Measurements from ENCODE around the gene ZNF263. TPM values are rescaled to one million over a fixed set of nuclear protein-coding genes. Genes with fewer than 3 reads are reported as not detected.

ZNF263 gene
- total and polyA plus RNA-seq, 9 of the 15 experiments (the other 6 are each of a cell fraction or from before 2014, with no cell fraction given): 4.6 to 48.3 (median 31.8) TPM

DNA sequence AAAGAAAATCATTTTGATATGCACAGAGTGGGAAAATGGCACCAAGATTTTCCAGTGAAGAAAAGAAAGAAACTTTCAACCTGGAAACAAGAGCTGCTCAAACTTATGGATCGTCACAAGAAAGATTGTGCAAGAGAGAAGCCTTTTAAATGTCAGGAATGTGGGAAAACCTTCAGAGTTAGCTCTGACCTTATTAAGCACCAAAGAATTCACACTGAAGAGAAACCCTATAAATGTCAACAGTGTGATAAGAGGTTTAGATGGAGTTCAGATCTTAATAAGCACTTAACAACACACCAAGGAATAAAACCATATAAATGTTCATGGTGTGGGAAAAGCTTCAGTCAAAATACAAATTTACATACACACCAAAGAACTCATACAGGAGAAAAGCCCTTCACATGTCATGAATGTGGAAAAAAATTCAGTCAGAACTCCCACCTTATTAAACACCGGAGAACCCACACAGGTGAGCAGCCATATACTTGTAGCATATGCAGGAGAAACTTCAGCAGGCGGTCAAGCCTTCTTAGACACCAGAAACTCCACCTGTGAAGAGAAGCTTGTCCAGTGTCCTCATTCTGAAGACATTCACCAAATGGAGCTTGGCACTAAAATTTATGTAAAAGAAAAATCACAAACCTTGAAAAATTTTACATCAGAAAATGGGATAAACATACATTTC is 34.2 kb downstream of the ZNF263 start (continued):
- TF ChIP-seq, protein P1, sequence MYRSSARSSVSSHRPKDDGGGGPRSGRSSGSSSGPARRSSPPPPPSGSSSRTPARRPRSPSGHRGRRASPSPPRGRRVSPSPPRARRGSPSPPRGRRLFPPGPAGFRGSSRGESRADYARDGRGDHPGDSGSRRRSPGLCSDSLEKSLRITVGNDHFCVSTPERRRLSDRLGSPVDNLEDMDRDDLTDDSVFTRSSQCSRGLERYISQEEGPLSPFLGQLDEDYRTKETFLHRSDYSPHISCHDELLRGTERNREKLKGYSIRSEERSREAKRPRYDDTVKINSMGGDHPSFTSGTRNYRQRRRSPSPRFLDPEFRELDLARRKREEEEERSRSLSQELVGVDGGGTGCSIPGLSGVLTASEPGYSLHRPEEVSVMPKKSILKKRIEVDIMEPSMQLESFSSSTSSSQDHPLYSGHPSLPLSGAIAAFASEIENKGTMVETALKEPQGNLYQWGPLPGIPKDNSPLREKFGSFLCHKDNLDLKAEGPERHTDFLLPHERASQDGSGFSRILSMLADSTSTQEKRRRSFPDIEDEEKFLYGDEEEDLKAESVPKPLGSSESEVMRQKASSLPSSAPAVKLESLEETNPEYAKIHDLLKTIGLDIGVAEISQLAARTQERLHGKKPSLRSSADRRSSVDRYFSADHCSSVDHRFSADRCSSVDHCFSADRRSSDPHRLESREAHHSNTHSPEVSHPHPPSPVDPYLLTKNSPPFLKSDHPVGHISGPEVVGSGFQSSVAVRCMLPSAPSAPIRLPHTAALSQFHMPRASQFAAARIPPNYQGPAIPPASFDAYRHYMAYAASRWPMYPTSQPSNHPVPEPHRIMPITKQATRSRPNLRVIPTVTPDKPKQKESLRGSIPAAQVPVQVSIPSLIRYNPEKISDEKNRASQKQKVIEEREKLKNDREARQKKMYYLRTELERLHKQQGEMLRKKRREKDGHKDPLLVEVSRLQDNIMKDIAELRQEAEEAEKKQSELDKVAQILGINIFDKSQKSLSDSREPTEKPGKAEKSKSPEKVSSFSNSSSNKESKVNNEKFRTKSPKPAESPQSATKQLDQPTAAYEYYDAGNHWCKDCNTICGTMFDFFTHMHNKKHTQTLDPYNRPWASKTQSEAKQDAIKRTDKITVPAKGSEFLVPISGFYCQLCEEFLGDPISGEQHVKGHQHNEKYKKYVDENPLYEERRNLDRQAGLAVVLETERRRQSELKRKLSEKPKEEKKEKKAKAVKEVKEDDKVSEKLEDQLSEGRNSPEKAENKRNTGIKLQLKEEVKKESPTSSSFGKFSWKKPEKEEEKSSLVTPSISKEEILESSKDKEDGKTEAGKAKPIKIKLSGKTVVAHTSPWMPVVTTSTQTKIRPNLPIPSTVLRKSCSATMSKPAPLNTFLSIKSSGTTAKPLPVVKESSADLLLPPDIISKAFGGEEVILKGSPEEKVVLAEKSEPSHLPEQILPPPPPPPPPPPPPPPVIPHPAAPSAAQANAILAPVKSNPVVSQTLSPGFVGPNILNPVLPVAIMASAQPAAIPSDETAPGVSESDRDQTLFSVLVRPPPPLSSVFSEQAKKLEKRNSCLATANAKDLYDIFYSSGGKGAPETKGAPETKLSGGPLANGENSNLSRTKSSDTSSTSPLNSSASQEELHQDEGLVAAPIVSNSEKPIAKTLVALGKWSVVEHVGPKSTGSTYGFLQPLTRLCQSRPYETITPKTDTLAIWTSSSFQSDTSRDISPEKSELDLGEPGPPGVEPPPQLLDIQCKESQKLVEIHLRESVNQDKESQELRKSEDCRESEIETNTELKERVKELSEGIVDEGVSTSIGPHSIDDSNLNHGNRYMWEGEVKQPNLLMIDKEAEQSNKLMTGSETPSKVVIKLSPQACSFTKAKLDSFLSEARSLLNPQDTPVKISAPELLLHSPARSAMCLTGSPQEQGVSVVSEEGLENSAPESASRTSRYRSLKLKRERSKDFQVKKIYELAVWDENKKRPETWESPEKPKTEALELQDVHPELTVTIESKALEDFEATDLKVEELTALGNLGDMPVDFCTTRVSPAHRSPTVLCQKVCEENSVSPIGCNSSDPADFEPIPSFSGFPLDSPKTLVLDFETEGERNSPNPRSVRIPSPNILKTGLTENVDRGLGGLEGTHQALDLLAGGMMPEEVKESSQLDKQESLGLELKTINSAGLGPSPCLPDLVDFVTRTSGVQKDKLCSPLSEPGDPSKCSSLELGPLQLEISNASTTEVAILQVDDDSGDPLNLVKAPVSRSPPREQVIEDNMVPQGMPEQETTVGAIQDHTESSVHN (IDR thresholded peaks at IDR 0.05; ENCODE audit: borderline replicate concordance in 1 of 2, low read depth in 1 of 2): no peak; a peak in 2 of 4 replicates
- TF ChIP-seq ZNF217 (CRISPR knock-in tag; IDR thresholded peaks at IDR 0.05): no peak
- no peak for TF ChIP-seq HIVEP1 (CRISPR knock-in tag; IDR thresholded peaks at IDR 0.05)
- TF ChIP-seq GABPB1 (CRISPR knock-in tag; IDR thresholded peaks at IDR 0.05): no peak
- no peak for TF ChIP-seq TARDBP (IDR thresholded peaks at IDR 0.05)
- TF ChIP-seq SRF (CRISPR knock-in tag; IDR thresholded peaks at IDR 0.05): no peak
- TF ChIP-seq PTBP1 (IDR thresholded peaks at IDR 0.05; ENCODE audit: low read depth, low read length): no peak
- TF ChIP-seq RB1 (IDR thresholded peaks at IDR 0.05; ENCODE audit: low read depth): no peak
- no peak for TF ChIP-seq KDM2B (CRISPR knock-in tag; IDR thresholded peaks at IDR 0.05)
- no peak for TF ChIP-seq ZKSCAN1 (IDR thresholded peaks at IDR 0.05; ENCODE audit: low read depth, low read length)
- no peak for TF ChIP-seq PCBP2 (IDR thresholded peaks at IDR 0.05; ENCODE audit: low read depth, low read length, poor library complexity, severe bottlenecking)
- no peak for TF ChIP-seq NCOA6 (IDR thresholded peaks at IDR 0.05)
- no peak for TF ChIP-seq RNF219 (CRISPR knock-in tag; IDR thresholded peaks at IDR 0.05)
- TF ChIP-seq E2F1 (CRISPR knock-in tag; IDR thresholded peaks at IDR 0.05): no peak
- no peak for TF ChIP-seq GABPB2 (CRISPR knock-in tag; conservative IDR thresholded peaks at IDR 0.05)
- TF ChIP-seq POLR3A (IDR thresholded peaks at IDR 0.05; ENCODE audit: borderline replicate concordance, extremely low read depth, insufficient read depth, insufficient read length): no peak
- no peak for TF ChIP-seq IRF2 (CRISPR knock-in tag; IDR thresholded peaks at IDR 0.05)
- no peak for TF ChIP-seq BCOR (IDR thresholded peaks at IDR 0.05)
